ENCODE data around the gene SEC14L1. TPM values are rescaled to one million over a fixed set of nuclear protein-coding genes. Genes with fewer than 3 reads are reported as not detected.
A peak's percentile ranks its signal among the peaks of the same experiment; 100 is the strongest.

Gene SEC14L1
- total RNA-seq, 1 experiment from 2014 or later, result 50.6 TPM

GRCh38 chr17:77206158-77206956 lies 65.6 kb downstream of the SEC14L1 start:
- Mint-ChIP-seq H3K36me3 (ENCODE audit: insufficient read depth, unreplicated experiment) (peaks cover 45% of the 10 kb centered on the region), H3K9me3 (ENCODE audit: low read depth, unreplicated experiment) (no peaks in the 10 kb centered on the region), H3K4me3 (ENCODE audit: low read depth, unreplicated experiment) (no peak overlapping the region), H3K27ac (ENCODE audit: unreplicated experiment) (no peak overlapping the region), H3K4me1 (ENCODE audit: low read depth, unreplicated experiment) (no peaks in the 10 kb centered on the region), H3K27me3 (ENCODE audit: unreplicated experiment) (no peaks in the 10 kb centered on the region)
- no TSS peak for BruUV-seq (replicated peaks)
- intact Hi-C loops (cut with micrococcal nuclease; ENCODE audit: unreplicated experiment), result no loop called here
- DNase-seq, result no peak
- CTCF ChIA-PET, result interaction anchor here (1.0 kb wide), 1 partner anchor 75 kb away, joined by 6 read pairs; no protein-coding TSS in a partner anchor
- no peak for TF ChIP-seq CTCF (IDR thresholded peaks at IDR 0.05; ENCODE audit: unreplicated experiment)

- CTCF ChIA-PET, result interaction anchor here (1.0 to 1.5 kb wide), 2 partner anchors 76 to 119 kb away, joined by 5 to 6 read pairs; no protein-coding TSS in a partner anchor
- TF ChIP-seq CTCF (IDR thresholded peaks at IDR 0.05; ENCODE audit: unreplicated experiment), result no peak
- no peak for DNase-seq
- BruUV-seq (replicated peaks), result no TSS peak
- intact Hi-C loops (cut with micrococcal nuclease; ENCODE audit: unreplicated experiment), result no loop called here
- Mint-ChIP-seq H3K27ac (ENCODE audit: unreplicated experiment) (no peak overlapping the region), H3K4me1 (ENCODE audit: low read depth, unreplicated experiment) (no peaks in the 10 kb centered on the region), H3K4me3 (ENCODE audit: low read depth, unreplicated experiment) (no peak overlapping the region), H3K27me3 (ENCODE audit: unreplicated experiment) (no peaks in the 10 kb centered on the region), H3K36me3 (ENCODE audit: insufficient read depth, unreplicated experiment) (peaks cover 49% of the 10 kb centered on the region), H3K9me3 (ENCODE audit: low read depth, unreplicated experiment) (no peaks in the 10 kb centered on the region)
Observed at GRCh38 chr17:77207689-77208216, 67.0 kb downstream of the SEC14L1 start.

- DNase-seq, result no peak
- Mint-ChIP-seq H3K27me3 (ENCODE audit: unreplicated experiment) (no peaks in the 10 kb centered on the region), H3K4me3 (ENCODE audit: low read depth, unreplicated experiment) (no peak overlapping the region), H3K36me3 (ENCODE audit: insufficient read depth, unreplicated experiment) (peaks cover 47% of the 10 kb centered on the region), H3K9me3 (ENCODE audit: low read depth, unreplicated experiment) (no peaks in the 10 kb centered on the region), H3K27ac (ENCODE audit: unreplicated experiment) (peak overlapping the region; percentile 44), H3K4me1 (ENCODE audit: low read depth, unreplicated experiment) (no peaks in the 10 kb centered on the region)
- CTCF ChIA-PET, result interaction anchor here (1.5 kb wide), 1 partner anchor 120 kb away, joined by 5 read pairs; no protein-coding TSS in a partner anchor
- no TSS peak for BruUV-seq (replicated peaks)
- no peak for TF ChIP-seq CTCF (IDR thresholded peaks at IDR 0.05; ENCODE audit: unreplicated experiment)
- intact Hi-C loops (cut with micrococcal nuclease; ENCODE audit: unreplicated experiment), result no loop called here
Observed at GRCh38 chr17:77208217-77208808, 67.5 kb downstream of the SEC14L1 start.

GRCh38 chr17:77208856-77209255 lies 68.1 kb downstream of the SEC14L1 start:
- peaks cover 42% of the 10 kb centered on the region for H3K36me3 Mint-ChIP-seq (ENCODE audit: insufficient read depth, unreplicated experiment)
- H3K9me3 Mint-ChIP-seq (ENCODE audit: low read depth, unreplicated experiment), result no peaks in the 10 kb centered on the region
- intact Hi-C loops (cut with micrococcal nuclease; ENCODE audit: unreplicated experiment), result no loop called here
- no peak for DNase-seq
- BruUV-seq (replicated peaks), result no TSS peak
- H3K4me3 Mint-ChIP-seq (ENCODE audit: low read depth, unreplicated experiment), result no peak overlapping the region
- H3K27ac Mint-ChIP-seq (ENCODE audit: unreplicated experiment), result no peak overlapping the region
- H3K27me3 Mint-ChIP-seq (ENCODE audit: unreplicated experiment), result no peaks in the 10 kb centered on the region
- H3K4me1 Mint-ChIP-seq (ENCODE audit: low read depth, unreplicated experiment), result no peaks in the 10 kb centered on the region
- CTCF ChIA-PET, result interaction anchor here (1.5 kb wide), 1 partner anchor 120 kb away, joined by 5 read pairs; no protein-coding TSS in a partner anchor
- TF ChIP-seq CTCF (IDR thresholded peaks at IDR 0.05; ENCODE audit: unreplicated experiment), result no peak
